Right atrium auricular region (tissue), 2 donors: ENCODE measurements around the gene NMS. TPM values are rescaled to one million over a fixed set of nuclear protein-coding genes. Genes with fewer than 3 reads are reported as not detected.

Experiments
- DNase-seq: peaks from one replicate; pipeline ENCODE4 v3.0.0-alpha.2; 2019; ENCODE audit warnings: low spot score
- H3K27ac ChIP-seq, 2 donors: fragments of 200-600 bp; sonication (generic); 1 replicate in 1 of 2; 2 replicates in 1 of 2; pipeline ENCODE4 v1.5.1; 2016 to 2019
- H3K27me3 ChIP-seq, 2 donors: fragments of 200-600 bp; sonication (generic); one replicate each; pipeline versions ENCODE4 v1.5.1 to v1.6.0; 2017 to 2019
- H3K36me3 ChIP-seq: fragments of 200-600 bp; sonication (generic); one replicate; pipeline ENCODE4 v1.5.1; 2016
- H3K4me1 ChIP-seq, 2 donors: fragments of 200-600 bp; sonication (generic); one replicate each; pipeline versions ENCODE4 v1.5.1 to v1.6.0; 2017 to 2019
- H3K4me3 ChIP-seq, 2 donors: fragments of 200-600 bp; sonication (generic); 1 replicate in 1 of 2; 2 replicates in 1 of 2; pipeline ENCODE4 v1.5.1; 2017 to 2019; ENCODE audit warnings: mild to moderate bottlenecking in 1 of 2, moderate library complexity in 1 of 2
- H3K9me3 ChIP-seq, 2 donors: fragments of 200-600 bp; sonication (generic); one replicate each; pipeline ENCODE4 v1.5.1; 2019
- total RNA-seq, 2 donors: library from RNA; depleted of rRNA; stranded (reverse); fragments of >200 nt; gene quantifications; one replicate each; pipeline ENCODE4 v1.1.0, GENCODE V29; 2016
- TF ChIP-seq, protein P1 (sequence below), 2 donors: fragments of 200-600 bp; sonication (generic); IDR thresholded peaks; one replicate each; pipeline ENCODE4 v1.5.1; 2019; ENCODE audit warnings: antibody characterized with exemption in 2 of 2

The NMS gene
- total RNA-seq, 2 donors from 2014 or later, result not detected

- Histone ChIP-seq H3K27me3 (no peaks in the 10 kb centered on the region), H3K4me3 (no peak overlapping the region), H3K9me3 (no peaks in the 10 kb centered on the region), H3K36me3 (no peaks in the 10 kb centered on the region), H3K4me1 (no peaks in the 10 kb centered on the region), H3K27ac (no peak overlapping the region)
- no peak for DNase-seq
- TF ChIP-seq, protein P1, sequence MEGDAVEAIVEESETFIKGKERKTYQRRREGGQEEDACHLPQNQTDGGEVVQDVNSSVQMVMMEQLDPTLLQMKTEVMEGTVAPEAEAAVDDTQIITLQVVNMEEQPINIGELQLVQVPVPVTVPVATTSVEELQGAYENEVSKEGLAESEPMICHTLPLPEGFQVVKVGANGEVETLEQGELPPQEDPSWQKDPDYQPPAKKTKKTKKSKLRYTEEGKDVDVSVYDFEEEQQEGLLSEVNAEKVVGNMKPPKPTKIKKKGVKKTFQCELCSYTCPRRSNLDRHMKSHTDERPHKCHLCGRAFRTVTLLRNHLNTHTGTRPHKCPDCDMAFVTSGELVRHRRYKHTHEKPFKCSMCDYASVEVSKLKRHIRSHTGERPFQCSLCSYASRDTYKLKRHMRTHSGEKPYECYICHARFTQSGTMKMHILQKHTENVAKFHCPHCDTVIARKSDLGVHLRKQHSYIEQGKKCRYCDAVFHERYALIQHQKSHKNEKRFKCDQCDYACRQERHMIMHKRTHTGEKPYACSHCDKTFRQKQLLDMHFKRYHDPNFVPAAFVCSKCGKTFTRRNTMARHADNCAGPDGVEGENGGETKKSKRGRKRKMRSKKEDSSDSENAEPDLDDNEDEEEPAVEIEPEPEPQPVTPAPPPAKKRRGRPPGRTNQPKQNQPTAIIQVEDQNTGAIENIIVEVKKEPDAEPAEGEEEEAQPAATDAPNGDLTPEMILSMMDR (IDR thresholded peaks at IDR 0.05), result no peak
Measured at GRCh38 chr2:100513650-100514049, 43.4 kb downstream of the NMS start.

- Histone ChIP-seq H3K36me3 (no peaks in the 10 kb centered on the region), H3K4me3 (no peak overlapping the region), H3K27me3 (no peaks in the 10 kb centered on the region), H3K9me3 (no peaks in the 10 kb centered on the region), H3K4me1 (no peaks in the 10 kb centered on the region), H3K27ac (no peak overlapping the region)
- TF ChIP-seq, protein P1 (IDR thresholded peaks at IDR 0.05), result no peak
- no peak for DNase-seq
Measured at GRCh38 chr2:100517556-100517955, 47.3 kb downstream of the NMS start.

GRCh38 chr2:100518801-100519200, 48.5 kb downstream of the NMS start:
- TF ChIP-seq, protein P1 (IDR thresholded peaks at IDR 0.05), result no peak
- Histone ChIP-seq H3K27me3 (no peaks in the 10 kb centered on the region), H3K27ac (no peak overlapping the region), H3K9me3 (no peaks in the 10 kb centered on the region), H3K4me1 (no peaks in the 10 kb centered on the region), H3K36me3 (no peaks in the 10 kb centered on the region), H3K4me3 (no peak overlapping the region)
- DNase-seq, result no peak

DNA sequence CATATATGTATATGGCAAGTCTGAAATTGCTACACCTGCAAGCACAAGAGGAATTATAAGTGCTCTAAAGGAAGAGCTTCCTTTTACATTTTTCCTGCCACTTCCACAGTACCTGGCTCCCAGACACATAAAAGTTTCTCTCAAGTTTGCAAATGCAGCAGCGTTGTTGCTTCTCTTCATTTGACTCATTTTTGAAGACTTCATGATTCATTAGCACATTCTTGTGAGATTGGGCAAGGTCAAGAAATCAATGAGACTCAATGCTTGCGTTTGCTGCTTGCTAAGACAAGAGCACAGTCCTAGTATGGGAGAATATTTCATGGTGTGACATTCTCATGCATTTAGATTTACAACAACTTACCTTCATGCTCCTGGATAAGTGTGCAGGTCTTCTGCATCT, 49.9 kb downstream of the NMS start:
- Histone ChIP-seq H3K9me3 (no peaks in the 10 kb centered on the region), H3K36me3 (no peaks in the 10 kb centered on the region)

DNA sequence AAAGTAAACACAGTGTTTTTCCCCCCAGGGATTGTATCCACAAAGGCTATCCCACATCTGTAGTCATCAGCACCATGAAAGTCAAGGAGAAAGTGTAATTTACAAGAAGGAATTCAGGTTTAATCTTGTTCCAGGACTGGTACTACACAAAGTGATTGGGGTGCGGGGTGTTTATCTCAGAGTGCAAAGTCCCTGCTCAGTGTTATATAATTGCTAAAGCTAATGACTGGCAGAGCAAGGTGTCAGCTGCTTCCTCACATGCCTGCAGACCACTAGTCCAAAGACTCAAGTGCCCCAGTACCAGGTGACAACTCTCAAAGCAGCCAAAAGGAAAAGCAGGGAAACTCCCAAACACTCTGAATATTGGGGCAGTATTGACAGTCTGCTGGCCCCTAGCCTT, 52.1 kb downstream of the NMS start:
- H3K27ac ChIP-seq, result no peak overlapping the region
- no peaks in the 10 kb centered on the region for H3K27me3 ChIP-seq
- no peak for DNase-seq
- no peaks in the 10 kb centered on the region for H3K4me1 ChIP-seq
- no peaks in the 10 kb centered on the region for H3K36me3 ChIP-seq
- TF ChIP-seq, protein P1 (IDR thresholded peaks at IDR 0.05), result no peak
- H3K9me3 ChIP-seq, result no peaks in the 10 kb centered on the region
- H3K4me3 ChIP-seq, result no peak overlapping the region

More for the DNA sequence above, 49.9 kb downstream of the NMS start:
- Histone ChIP-seq H3K27me3 (no peaks in the 10 kb centered on the region), H3K27ac (no peak overlapping the region), H3K4me3 (no peak overlapping the region), H3K4me1 (no peaks in the 10 kb centered on the region)
- TF ChIP-seq, protein P1 (IDR thresholded peaks at IDR 0.05), result no peak
- DNase-seq, result no peak

GRCh38 chr2:100524331-100524730, 54.0 kb downstream of the NMS start:
- H3K27ac ChIP-seq, result no peak overlapping the region
- H3K4me3 ChIP-seq, result no peak overlapping the region
- no peak for DNase-seq
- TF ChIP-seq, protein P1 (IDR thresholded peaks at IDR 0.05), result no peak
- H3K27me3 ChIP-seq, result no peaks in the 10 kb centered on the region
- no peaks in the 10 kb centered on the region for H3K9me3 ChIP-seq
- no peaks in the 10 kb centered on the region for H3K4me1 ChIP-seq
- no peaks in the 10 kb centered on the region for H3K36me3 ChIP-seq
